Neural progenitor cell (in vitro differentiated cells): ENCODE measurements around the gene BDKRB2. TPM values are rescaled to one million over a fixed set of nuclear protein-coding genes. Genes with fewer than 3 reads are reported as not detected.
A peak's percentile ranks its signal among the peaks of the same experiment; 100 is the strongest.

Experiments
- DNase-seq: peaks from one replicate; pipeline ENCODE4 v3.0.0-alpha.2; 2016; ENCODE audit warnings: low spot score
- H2AFZ ChIP-seq: fragments of 200-600 bp; sonication (generic); replicated peaks from 2 replicates; pipeline ENCODE4 v1.6.1; 2016; ENCODE audit warnings: antibody characterized with exemption
- H3F3A ChIP-seq: fragments of 200-600 bp; sonication (generic); 2 replicates; pipeline ENCODE4 v1.6.1; 2016; ENCODE audit warnings: antibody characterized with exemption, low read depth
- H3K27ac ChIP-seq: fragments of 200-600 bp; sonication (generic); 2 replicates; pipeline ENCODE4 v1.5.1; 2016; ENCODE audit warnings: mild to moderate bottlenecking
- H3K27me3 ChIP-seq: fragments of 200-600 bp; sonication (generic); 2 replicates; pipeline ENCODE4 v1.6.1; 2016; ENCODE audit warnings: mild to moderate bottlenecking, moderate library complexity
- H3K36me3 ChIP-seq: fragments of 200-600 bp; sonication (generic); 2 replicates; pipeline ENCODE4 v1.5.1; 2016
- H3K4me1 ChIP-seq: fragments of 200-600 bp; sonication (generic); 2 replicates; pipeline ENCODE4 v1.6.1; 2016; ENCODE audit warnings: mixed run types
- H3K4me2 ChIP-seq: fragments of 200-600 bp; sonication (generic); 2 replicates; pipeline ENCODE4 v1.6.1; 2016
- H3K4me3 ChIP-seq: fragments of 200-600 bp; sonication (generic); 2 replicates; pipeline ENCODE4 v1.5.1; 2016
- H3K79me2 ChIP-seq: fragments of 200-600 bp; sonication (generic); 2 replicates; pipeline ENCODE4 v1.6.1; 2016; ENCODE audit warnings: low read depth
- H3K9ac ChIP-seq: fragments of 200-600 bp; sonication (generic); 2 replicates; pipeline ENCODE4 v1.6.1; 2016
- H3K9me3 ChIP-seq: fragments of 200-600 bp; sonication (generic); 2 replicates; pipeline ENCODE4 v1.5.1; 2016; ENCODE audit warnings: low read depth
- H4K20me1 ChIP-seq: fragments of 200-600 bp; sonication (generic); 2 replicates; pipeline ENCODE4 v1.6.1; 2016; ENCODE audit warnings: low read depth
- H3K27ac Mint-ChIP-seq: 3 replicates; pipeline ENCODE4 v1.8.0; 2021; ENCODE audit warnings: mixed read lengths
- H3K27me3 Mint-ChIP-seq: 2 replicates; pipeline ENCODE4 v1.8.0; 2022; ENCODE audit warnings: low read depth, mild to moderate bottlenecking, inconsistent platforms, moderate library complexity, mixed read lengths; ENCODE audit not compliant: insufficient read depth
- H3K36me3 Mint-ChIP-seq: 3 replicates; pipeline ENCODE4 v1.8.0; 2021; ENCODE audit warnings: mixed read lengths
- H3K4me1 Mint-ChIP-seq: 3 replicates; pipeline ENCODE4 v1.8.0; 2021; ENCODE audit warnings: mixed read lengths
- H3K4me3 Mint-ChIP-seq: 3 replicates; pipeline ENCODE4 v1.8.0; 2021; ENCODE audit warnings: mild to moderate bottlenecking, moderate library complexity, mixed read lengths
- H3K9me3 Mint-ChIP-seq: 3 replicates; pipeline ENCODE4 v1.8.0; 2020; ENCODE audit warnings: mixed read lengths
- CTCF ChIP-seq: fragments of 200-600 bp; sonication (generic); IDR thresholded peaks from 2 replicates; pipeline ENCODE4 v1.5.1; 2017; ENCODE audit warnings: antibody characterized with exemption, mild to moderate bottlenecking
- EZH2 ChIP-seq: fragments of 200-600 bp; sonication (generic); IDR thresholded peaks from 2 replicates; pipeline ENCODE4 v1.6.1; 2017; ENCODE audit warnings: antibody characterized with exemption, mild to moderate bottlenecking, moderate library complexity
- EZH2phosphoT487 ChIP-seq: fragments of 200-600 bp; sonication (generic); IDR thresholded peaks from 2 replicates; pipeline ENCODE4 v1.6.1; 2017; ENCODE audit warnings: antibody characterized with exemption
- total RNA-seq: library from RNA; depleted of rRNA; stranded (reverse); fragments of >200 nt; gene quantifications from 2 replicates; pipeline ENCODE4 v1.2.3, GENCODE V29; 2015; ENCODE audit warnings: low replicate concordance

BDKRB2 gene
- total RNA-seq, result 0.37 TPM in 2 replicates

- no peaks in the 10 kb centered on the region for H3F3A ChIP-seq
- H2AFZ ChIP-seq, result peak within 1 kb of the TSS; percentile 74
- Mint-ChIP-seq H3K4me3 (peak within 1 kb of the TSS; percentile 80), H3K27me3 (peaks cover 8% of the 10 kb centered on the region), H3K9me3 (no peaks in the 10 kb centered on the region), H3K27ac (peak within 1 kb of the TSS; percentile 31), H3K4me1 (peaks cover 13% of the 10 kb centered on the region), H3K36me3 (no peaks in the 10 kb centered on the region)
- no peaks in the 10 kb centered on the region for H3K79me2 ChIP-seq
- peaks cover 31% of the 10 kb centered on the region for H3K27me3 ChIP-seq
- H3K9me3 ChIP-seq, result no peaks in the 10 kb centered on the region
- H3K4me2 ChIP-seq, result peak within 1 kb of the TSS; percentile 75
- peak within 1 kb of the TSS; percentile 46 for H3K4me3 ChIP-seq
- H3K9ac ChIP-seq, result no peak within 1 kb of the TSS
- H4K20me1 ChIP-seq, result no peaks in the 10 kb centered on the region
- no peak for TF ChIP-seq EZH2
- no peak within 1 kb of the TSS for H3K27ac ChIP-seq
- no peaks in the 10 kb centered on the region for H3K36me3 ChIP-seq
- H3K4me1 ChIP-seq, result peaks cover 10% of the 10 kb centered on the region
- peak; percentile 88 for DNase-seq
These were observed at the start of gene BDKRB2 for GRCh38 chr14:96204151-96205058. Gene BDKRB2 (plus strand): TSS chr14:96204839. CDS start chr14:96237108, 32,269 bp downstream.

- no peaks in the 10 kb centered on the region for H4K20me1 ChIP-seq
- no peak overlapping the region for H3K27ac ChIP-seq
- Mint-ChIP-seq H3K9me3 (no peaks in the 10 kb centered on the region), H3K4me3 (no peak overlapping the region), H3K27ac (no peak overlapping the region), H3K36me3 (no peaks in the 10 kb centered on the region), H3K27me3 (peaks cover 2% of the 10 kb centered on the region), H3K4me1 (no peaks in the 10 kb centered on the region)
- no peak overlapping the region for H3K9ac ChIP-seq
- no peaks in the 10 kb centered on the region for H3F3A ChIP-seq
- DNase-seq, result no peak
- no peak overlapping the region for H3K4me2 ChIP-seq
- no peaks in the 10 kb centered on the region for H3K4me1 ChIP-seq
- H3K9me3 ChIP-seq, result no peaks in the 10 kb centered on the region
- no peak overlapping the region for H3K4me3 ChIP-seq
- H3K27me3 ChIP-seq, result no peaks in the 10 kb centered on the region
- H2AFZ ChIP-seq, result no peak overlapping the region
- H3K36me3 ChIP-seq, result no peaks in the 10 kb centered on the region
- TF ChIP-seq CTCF (no peak), EZH2phosphoT487 (no peak), EZH2 (no peak)
- H3K79me2 ChIP-seq, result no peaks in the 10 kb centered on the region
These were observed 49.7 kb upstream of the BDKRB2 start for GRCh38 chr14:96154900-96155299.

- Mint-ChIP-seq H3K27me3 (peaks cover 2% of the 10 kb centered on the region), H3K36me3 (no peaks in the 10 kb centered on the region), H3K27ac (no peak overlapping the region), H3K9me3 (no peaks in the 10 kb centered on the region), H3K4me1 (no peaks in the 10 kb centered on the region), H3K4me3 (no peak overlapping the region)
- no peak for DNase-seq
- no peaks in the 10 kb centered on the region for H3K9me3 ChIP-seq
- H3K4me1 ChIP-seq, result no peaks in the 10 kb centered on the region
- TF ChIP-seq EZH2phosphoT487 (no peak), EZH2 (no peak), CTCF (no peak)
- H3F3A ChIP-seq, result no peaks in the 10 kb centered on the region
- H3K36me3 ChIP-seq, result no peaks in the 10 kb centered on the region
- H3K4me2 ChIP-seq, result no peak overlapping the region
- H3K79me2 ChIP-seq, result no peaks in the 10 kb centered on the region
- H3K4me3 ChIP-seq, result no peak overlapping the region
- no peak overlapping the region for H3K9ac ChIP-seq
- H3K27me3 ChIP-seq, result no peaks in the 10 kb centered on the region
- no peaks in the 10 kb centered on the region for H4K20me1 ChIP-seq
- H2AFZ ChIP-seq, result no peak overlapping the region
- H3K27ac ChIP-seq, result no peak overlapping the region
These were observed 47.6 kb upstream of the BDKRB2 start for GRCh38 chr14:96156804-96157760.
